GM13977 (cell line): ENCODE measurements around the gene CADPS.

Source experiments
- DNase-seq: peaks from one replicate; pipeline ENCODE4 v3.0.0; 2012; ENCODE audit warnings: low spot score
- CTCF ChIP-seq: IDR thresholded peaks from 2 replicates; pipeline ENCODE4 v1.5.1; 2012; ENCODE audit warnings: mild to moderate bottlenecking, control low read depth; ENCODE audit not compliant: insufficient read depth; ENCODE audit errors: extremely low read depth, missing control alignments
- in situ Hi-C: fragments of 300-500 bp; cut with MboI; formaldehyde crosslinking; loops from one replicate; pipeline ENCODE4 v1.12.0; 2022; ENCODE audit warnings: low sequenced_read_pairs, low pct_unique_long_range_greater_than_20kb, mixed read lengths, inconsistent platforms; ENCODE audit not compliant: unreplicated experiment

The CADPS gene

DNA sequence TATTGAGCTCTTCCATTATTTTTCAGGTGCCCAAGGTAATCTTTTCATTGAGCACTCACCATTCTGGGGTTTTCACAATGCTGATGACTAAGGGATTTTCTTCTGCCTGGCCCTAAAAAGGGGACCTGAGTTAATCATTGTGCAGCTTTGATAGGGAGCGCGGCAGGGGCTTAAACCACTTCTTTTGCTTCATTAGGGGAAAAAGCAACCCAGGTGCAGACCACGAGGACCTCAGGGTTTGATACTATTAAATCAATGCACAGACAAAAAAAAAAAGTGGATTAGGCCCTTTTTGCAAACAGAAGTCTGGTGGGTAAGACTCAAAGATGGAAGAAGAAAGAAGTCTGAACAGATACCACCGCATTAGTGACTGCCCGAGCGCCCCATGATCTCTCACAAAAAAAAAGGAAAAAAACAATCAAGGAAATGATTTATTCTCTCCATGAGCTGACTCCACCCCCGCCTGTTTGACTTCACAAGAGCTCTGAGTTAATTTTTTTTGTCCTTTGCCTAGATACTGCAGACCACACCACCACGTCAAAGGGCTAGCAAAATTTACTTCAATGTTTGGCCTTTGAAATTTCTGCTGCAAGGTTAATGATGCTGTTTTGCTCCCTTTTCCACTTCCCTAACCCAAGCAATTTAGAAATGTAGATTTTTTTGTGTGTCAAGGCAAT is 423.9 kb downstream of the CADPS start:
- no peak for DNase-seq
- no peak for TF ChIP-seq CTCF
- in situ Hi-C loops = no loop called here

GRCh38 chr3:62446337-62446940 is 428.8 kb downstream of the CADPS start:
- in situ Hi-C loops = no loop called here
- DNase-seq = no peak
- TF ChIP-seq CTCF = no peak

DNA sequence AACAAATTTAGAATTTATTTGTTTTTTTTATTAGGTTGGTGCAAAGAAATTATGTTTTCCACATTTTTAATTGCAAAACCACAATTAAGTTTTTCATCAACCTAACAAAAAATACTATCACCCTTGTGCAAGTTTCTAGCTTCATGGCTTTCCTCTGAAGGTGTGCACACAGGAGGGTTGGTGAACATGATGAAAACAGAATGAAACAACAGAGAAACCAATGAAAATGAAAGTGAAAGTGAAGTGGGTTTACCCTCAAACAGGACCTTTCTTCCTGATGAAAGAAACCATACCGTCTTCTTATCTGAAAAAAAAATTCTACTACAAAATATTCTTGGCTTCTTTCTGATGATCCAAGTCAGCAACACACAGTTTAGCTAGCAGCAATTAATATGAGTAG is 429.9 kb downstream of the CADPS start:
- no peak for DNase-seq
- TF ChIP-seq CTCF = no peak
- in situ Hi-C loops = no loop called here

- TF ChIP-seq CTCF = no peak
- in situ Hi-C loops = no loop called here
- DNase-seq = no peak
Measured at GRCh38 chr3:62439978-62440377, 435.2 kb downstream of the CADPS start.

- TF ChIP-seq CTCF = no peak
- in situ Hi-C loops = no loop called here
- no peak for DNase-seq
Measured at GRCh38 chr3:62439176-62439813, 435.9 kb downstream of the CADPS start.

GRCh38 chr3:62436785-62437184 is 438.4 kb downstream of the CADPS start:
- in situ Hi-C loops = no loop called here
- TF ChIP-seq CTCF = no peak
- DNase-seq = no peak
